Myometrial cell (primary cell): ENCODE results near the gene RBM11. TPM values are rescaled to one million over a fixed set of nuclear protein-coding genes. Genes with fewer than 3 reads are reported as not detected.

Source experiments
- total RNA-seq: library from RNA; depleted of rRNA; stranded (reverse); fragments of >200 nt; gene quantifications from 2 replicates; pipeline ENCODE4 v1.2.3, GENCODE V29; 2015

The RBM11 gene
- total RNA-seq: not detected in 2 replicates

GRCh38 chr21:14215971-14216641 is at the start of gene RBM11:
RBM11 (plus strand) TSS chr21:14216157; CDS start chr21:14216187, 30 bp downstream.

GRCh38 chr21:14210738-14211137 is 5.2 kb upstream of the RBM11 start, which contains the start of gene LIPI:
LIPI (minus strand) TSS chr21:14210955; CDS start chr21:14210845, 110 bp downstream.

Other genes with a start within 250 kb of the RBM11 start
- not detected in 2 replicates for gene LIPI, start 5.2 kb upstream of the RBM11 start, total RNA-seq
- 39.8 and 49.3 TPM in 2 replicates for gene HSPA13, start 167.0 kb downstream of the RBM11 start, total RNA-seq